ENCODE results near the gene KIF5C. TPM values are rescaled to one million over a fixed set of nuclear protein-coding genes. Genes with fewer than 3 reads are reported as not detected.
A peak's percentile ranks its signal among the peaks of the same experiment; 100 is the strongest.

The KIF5C gene
- total RNA-seq, 1 donor from 2014 or later, result 63.1 TPM

DNA sequence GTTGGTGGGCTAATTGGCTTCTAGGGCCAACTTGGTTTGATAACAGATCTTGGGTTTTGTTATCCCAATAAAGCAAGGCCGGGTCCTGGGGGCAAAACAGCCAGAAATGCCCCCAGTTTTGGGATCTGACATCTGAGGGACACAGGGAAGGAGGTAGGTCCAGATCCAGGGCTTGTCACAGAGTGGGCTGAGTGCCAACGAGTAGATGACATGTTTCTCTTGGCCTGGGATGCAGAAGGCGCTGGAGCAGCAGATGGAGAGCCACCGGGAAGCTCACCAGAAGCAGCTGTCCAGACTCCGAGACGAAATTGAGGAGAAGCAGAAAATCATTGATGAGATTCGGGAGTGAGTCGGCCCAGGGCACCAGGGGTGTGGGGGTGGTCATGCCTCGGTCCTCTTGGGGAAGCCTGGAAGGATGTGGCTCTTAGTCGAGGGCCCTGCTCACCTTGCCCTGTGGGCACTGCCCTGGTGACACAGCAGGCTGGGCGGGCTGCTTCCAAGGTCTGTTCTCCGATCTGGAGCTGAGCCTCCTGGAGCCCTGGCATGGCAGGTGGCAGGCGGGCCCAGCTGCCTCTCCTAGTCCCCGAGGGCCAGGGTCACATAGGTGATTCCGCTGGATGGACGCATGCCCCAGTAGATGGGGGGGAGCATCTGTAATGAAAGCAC lies 123.3 kb downstream of the KIF5C start:
- Histone ChIP-seq H3K9ac (no peak overlapping the region), H3K36me3 (peaks cover 16% of the 10 kb centered on the region)
- H3K27me3 Mint-ChIP-seq (ENCODE audit: insufficient read depth, low read depth), result no peaks in the 10 kb centered on the region

DNA sequence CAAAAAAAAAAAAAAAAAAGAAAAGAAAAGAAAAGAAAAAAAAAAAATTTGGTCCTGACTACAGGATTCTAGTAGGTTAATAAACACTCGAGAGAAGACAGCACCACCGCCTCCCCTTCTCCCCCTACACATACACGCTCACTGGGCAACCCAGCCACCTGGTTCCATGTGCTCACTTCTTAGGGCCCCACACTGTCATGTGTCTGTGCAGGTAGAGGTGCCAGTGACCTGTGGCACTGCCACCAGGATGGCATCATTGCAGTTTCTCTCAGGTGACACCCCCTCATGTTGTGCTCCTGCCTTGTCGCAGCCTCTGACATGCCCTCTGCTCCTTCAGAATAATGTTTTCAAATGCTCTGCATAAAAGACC lies 123.8 kb downstream of the KIF5C start:
- H3K4me3 Mint-ChIP-seq, result no peak overlapping the region
- no peak for DNase-seq (ENCODE audit: low spot score)
- H3K9me3 Mint-ChIP-seq, result no peaks in the 10 kb centered on the region
- no peak overlapping the region for H3K9ac ChIP-seq
- H4K20me1 ChIP-seq (ENCODE audit: low read depth), result peaks cover 12% of the 10 kb centered on the region
- H3K4me1 ChIP-seq, result peaks cover 22% of the 10 kb centered on the region
- no peaks in the 10 kb centered on the region for H3K27me3 ChIP-seq
- H3K27ac Mint-ChIP-seq, result no peak overlapping the region
- peaks cover 20% of the 10 kb centered on the region for H3F3A ChIP-seq (ENCODE audit: low read depth)
- peak overlapping the region; percentile 60 for H3K4me2 ChIP-seq
- H3K9me3 ChIP-seq (ENCODE audit: low read depth), result no peaks in the 10 kb centered on the region
- TF ChIP-seq, protein P1, sequence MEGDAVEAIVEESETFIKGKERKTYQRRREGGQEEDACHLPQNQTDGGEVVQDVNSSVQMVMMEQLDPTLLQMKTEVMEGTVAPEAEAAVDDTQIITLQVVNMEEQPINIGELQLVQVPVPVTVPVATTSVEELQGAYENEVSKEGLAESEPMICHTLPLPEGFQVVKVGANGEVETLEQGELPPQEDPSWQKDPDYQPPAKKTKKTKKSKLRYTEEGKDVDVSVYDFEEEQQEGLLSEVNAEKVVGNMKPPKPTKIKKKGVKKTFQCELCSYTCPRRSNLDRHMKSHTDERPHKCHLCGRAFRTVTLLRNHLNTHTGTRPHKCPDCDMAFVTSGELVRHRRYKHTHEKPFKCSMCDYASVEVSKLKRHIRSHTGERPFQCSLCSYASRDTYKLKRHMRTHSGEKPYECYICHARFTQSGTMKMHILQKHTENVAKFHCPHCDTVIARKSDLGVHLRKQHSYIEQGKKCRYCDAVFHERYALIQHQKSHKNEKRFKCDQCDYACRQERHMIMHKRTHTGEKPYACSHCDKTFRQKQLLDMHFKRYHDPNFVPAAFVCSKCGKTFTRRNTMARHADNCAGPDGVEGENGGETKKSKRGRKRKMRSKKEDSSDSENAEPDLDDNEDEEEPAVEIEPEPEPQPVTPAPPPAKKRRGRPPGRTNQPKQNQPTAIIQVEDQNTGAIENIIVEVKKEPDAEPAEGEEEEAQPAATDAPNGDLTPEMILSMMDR (IDR thresholded peaks at IDR 0.05), result no peak
- TF ChIP-seq EZH2phosphoT487 (IDR thresholded peaks at IDR 0.05) (no peak), EZH2 (IDR thresholded peaks at IDR 0.05) (no peak)
- H2AFZ ChIP-seq (replicated peaks), result no peak overlapping the region
- no peaks in the 10 kb centered on the region for H3K79me2 ChIP-seq (ENCODE audit: low read depth)
- peaks cover 51% of the 10 kb centered on the region for H3K36me3 Mint-ChIP-seq
- H3K27me3 Mint-ChIP-seq (ENCODE audit: insufficient read depth, low read depth), result no peaks in the 10 kb centered on the region
- no peak overlapping the region for H3K27ac ChIP-seq
- H3K4me3 ChIP-seq, result no peak overlapping the region
- H3K36me3 ChIP-seq, result peaks cover 16% of the 10 kb centered on the region
- H3K4me1 Mint-ChIP-seq, result peaks cover 15% of the 10 kb centered on the region

More for the DNA sequence above, 123.3 kb downstream of the KIF5C start:
- no peaks in the 10 kb centered on the region for H3K27me3 ChIP-seq
- no peak overlapping the region for H2AFZ ChIP-seq (replicated peaks)
- peaks cover 12% of the 10 kb centered on the region for H4K20me1 ChIP-seq (ENCODE audit: low read depth)
- Mint-ChIP-seq H3K27ac (peak overlapping the region; percentile 6), H3K9me3 (no peaks in the 10 kb centered on the region), H3K4me1 (peaks cover 15% of the 10 kb centered on the region), H3K36me3 (peaks cover 48% of the 10 kb centered on the region), H3K4me3 (no peak overlapping the region)
- no peak overlapping the region for H3K4me3 ChIP-seq
- H3K4me2 ChIP-seq, result no peak overlapping the region
- no peaks in the 10 kb centered on the region for H3K79me2 ChIP-seq (ENCODE audit: low read depth)
- H3F3A ChIP-seq (ENCODE audit: low read depth), result peaks cover 20% of the 10 kb centered on the region
- peaks cover 22% of the 10 kb centered on the region for H3K4me1 ChIP-seq
- TF ChIP-seq EZH2phosphoT487 (IDR thresholded peaks at IDR 0.05), result no peak
- TF ChIP-seq, protein P1 (IDR thresholded peaks at IDR 0.05), result no peak
- no peak for TF ChIP-seq EZH2 (IDR thresholded peaks at IDR 0.05)
- no peak for DNase-seq (ENCODE audit: low spot score)
- no peaks in the 10 kb centered on the region for H3K9me3 ChIP-seq (ENCODE audit: low read depth)
- H3K27ac ChIP-seq, result no peak overlapping the region

DNA sequence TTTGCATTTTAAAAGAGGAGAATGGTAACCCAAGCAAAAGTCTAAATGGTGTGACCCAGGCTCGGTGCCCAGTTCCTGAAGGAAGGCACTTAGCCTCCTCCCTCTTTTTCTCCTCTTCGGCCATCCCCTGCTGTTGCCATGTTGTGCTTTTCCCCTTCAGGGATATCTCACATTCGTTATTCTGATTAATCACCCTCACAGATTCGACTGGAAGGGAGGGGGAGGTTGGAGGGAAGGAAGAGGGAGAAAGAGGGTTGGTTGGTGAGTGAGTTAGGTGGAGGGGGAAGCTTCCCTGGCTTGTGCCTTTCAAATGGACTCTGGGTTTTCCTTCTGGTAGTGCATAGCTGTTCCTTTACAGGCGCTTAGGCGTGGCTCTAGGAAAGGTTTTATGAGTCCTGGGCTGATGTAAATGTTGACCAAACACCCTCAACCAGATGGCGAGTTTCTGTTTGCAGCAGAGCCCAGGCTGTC lies 124.5 kb downstream of the KIF5C start:
- no peaks in the 10 kb centered on the region for H3K27me3 ChIP-seq
- H3K27ac ChIP-seq, result peak overlapping the region; percentile 16
- H3K9ac ChIP-seq, result no peak overlapping the region
- no peak for TF ChIP-seq EZH2 (IDR thresholded peaks at IDR 0.05)
- TF ChIP-seq EZH2phosphoT487 (IDR thresholded peaks at IDR 0.05), result no peak
- TF ChIP-seq, protein P1 (IDR thresholded peaks at IDR 0.05), result no peak
- H4K20me1 ChIP-seq (ENCODE audit: low read depth), result peaks cover 12% of the 10 kb centered on the region
- no peak overlapping the region for H2AFZ ChIP-seq (replicated peaks)
- H3K4me1 Mint-ChIP-seq, result peaks cover 15% of the 10 kb centered on the region
- peak overlapping the region; percentile 29 for H3K4me3 ChIP-seq
- H3K9me3 ChIP-seq (ENCODE audit: low read depth), result no peaks in the 10 kb centered on the region
- peaks cover 22% of the 10 kb centered on the region for H3K4me1 ChIP-seq
- H3F3A ChIP-seq (ENCODE audit: low read depth), result peaks cover 20% of the 10 kb centered on the region
- H3K36me3 ChIP-seq, result peaks cover 16% of the 10 kb centered on the region
- peaks cover 48% of the 10 kb centered on the region for H3K36me3 Mint-ChIP-seq
- no peak overlapping the region for H3K27ac Mint-ChIP-seq
- H3K27me3 Mint-ChIP-seq (ENCODE audit: insufficient read depth, low read depth), result no peaks in the 10 kb centered on the region
- H3K79me2 ChIP-seq (ENCODE audit: low read depth), result no peaks in the 10 kb centered on the region
- H3K9me3 Mint-ChIP-seq, result no peaks in the 10 kb centered on the region
- H3K4me3 Mint-ChIP-seq, result no peak overlapping the region
- peak; percentile 28 for DNase-seq (ENCODE audit: low spot score)
- H3K4me2 ChIP-seq, result peak overlapping the region; percentile 60
